ENCODE measurements around the gene SORCS1.

SORCS1 gene

GRCh38 chr10:107144490-107144889 is 20.0 kb downstream of the SORCS1 start:
- Histone ChIP-seq H3K4me2 (ENCODE audit: low read length) (no peak overlapping the region), H3K4me3 (ENCODE audit: low read length) (no peak overlapping the region), H3F3A (ENCODE audit: control insufficient read depth, insufficient read depth) (no peaks in the 10 kb centered on the region), H3K4me1 (ENCODE audit: control insufficient read depth, low read length) (no peaks in the 10 kb centered on the region), H3K27ac (ENCODE audit: low read depth, low read length) (no peak overlapping the region), H3K9me3 (ENCODE audit: control insufficient read depth, insufficient read depth, low read length) (no peaks in the 10 kb centered on the region), H3K79me2 (ENCODE audit: control insufficient read depth, low read length) (no peaks in the 10 kb centered on the region), H3K36me3 (ENCODE audit: control insufficient read depth, low read length) (no peaks in the 10 kb centered on the region), H3K27me3 (ENCODE audit: control insufficient read depth, low read length) (no peaks in the 10 kb centered on the region), H3K9me2 (replicated peaks; ENCODE audit: control insufficient read depth, low read length) (no peaks in the 10 kb centered on the region), H4K20me1 (ENCODE audit: control insufficient read depth, insufficient read depth, low read depth, low read length) (no peaks in the 10 kb centered on the region)
- TF ChIP-seq CTCF (IDR thresholded peaks at IDR 0.05; ENCODE audit: low read depth, low read length, poor library complexity, severe bottlenecking) = no peak
- no peak for TF ChIP-seq EZH2phosphoT487 (IDR thresholded peaks at IDR 0.05; ENCODE audit: borderline replicate concordance, low read length)

GRCh38 chr10:107141524-107142061 is 22.9 kb downstream of the SORCS1 start:
- no peak for TF ChIP-seq CTCF (IDR thresholded peaks at IDR 0.05; ENCODE audit: low read depth, low read length, poor library complexity, severe bottlenecking)
- TF ChIP-seq EZH2phosphoT487 (IDR thresholded peaks at IDR 0.05; ENCODE audit: borderline replicate concordance, low read length) = no peak
- no peaks in the 10 kb centered on the region for H3K79me2 ChIP-seq (ENCODE audit: control insufficient read depth, low read length)
- H4K20me1 ChIP-seq (ENCODE audit: control insufficient read depth, insufficient read depth, low read depth, low read length) = no peaks in the 10 kb centered on the region
- H3K27ac ChIP-seq (ENCODE audit: low read depth, low read length) = no peak overlapping the region
- no peaks in the 10 kb centered on the region for H3K9me2 ChIP-seq (replicated peaks; ENCODE audit: control insufficient read depth, low read length)
- H3F3A ChIP-seq (ENCODE audit: control insufficient read depth, insufficient read depth) = no peaks in the 10 kb centered on the region
- no peaks in the 10 kb centered on the region for H3K36me3 ChIP-seq (ENCODE audit: control insufficient read depth, low read length)
- H3K9me3 ChIP-seq (ENCODE audit: control insufficient read depth, insufficient read depth, low read length) = no peaks in the 10 kb centered on the region
- no peak overlapping the region for H3K4me3 ChIP-seq (ENCODE audit: low read length)
- H3K4me1 ChIP-seq (ENCODE audit: control insufficient read depth, low read length) = no peaks in the 10 kb centered on the region
- no peaks in the 10 kb centered on the region for H3K27me3 ChIP-seq (ENCODE audit: control insufficient read depth, low read length)
- H3K4me2 ChIP-seq (ENCODE audit: low read length) = no peak overlapping the region

- H3K4me2 ChIP-seq (ENCODE audit: low read length) = no peak overlapping the region
- no peaks in the 10 kb centered on the region for H3K36me3 ChIP-seq (ENCODE audit: control insufficient read depth, low read length)
- H3F3A ChIP-seq (ENCODE audit: control insufficient read depth, insufficient read depth) = no peaks in the 10 kb centered on the region
- no peaks in the 10 kb centered on the region for H3K27me3 ChIP-seq (ENCODE audit: control insufficient read depth, low read length)
- H3K4me1 ChIP-seq (ENCODE audit: control insufficient read depth, low read length) = no peaks in the 10 kb centered on the region
- no peaks in the 10 kb centered on the region for H4K20me1 ChIP-seq (ENCODE audit: control insufficient read depth, insufficient read depth, low read depth, low read length)
- no peak overlapping the region for H3K27ac ChIP-seq (ENCODE audit: low read depth, low read length)
- no peak for TF ChIP-seq EZH2phosphoT487 (IDR thresholded peaks at IDR 0.05; ENCODE audit: borderline replicate concordance, low read length)
- no peak for TF ChIP-seq CTCF (IDR thresholded peaks at IDR 0.05; ENCODE audit: low read depth, low read length, poor library complexity, severe bottlenecking)
- H3K9me2 ChIP-seq (replicated peaks; ENCODE audit: control insufficient read depth, low read length) = no peaks in the 10 kb centered on the region
- H3K4me3 ChIP-seq (ENCODE audit: low read length) = no peak overlapping the region
- H3K9me3 ChIP-seq (ENCODE audit: control insufficient read depth, insufficient read depth, low read length) = no peaks in the 10 kb centered on the region
- no peaks in the 10 kb centered on the region for H3K79me2 ChIP-seq (ENCODE audit: control insufficient read depth, low read length)
Observed at GRCh38 chr10:107139237-107139636, 25.3 kb downstream of the SORCS1 start.
